Measurements from ENCODE around the gene HMOX1.

DNA sequence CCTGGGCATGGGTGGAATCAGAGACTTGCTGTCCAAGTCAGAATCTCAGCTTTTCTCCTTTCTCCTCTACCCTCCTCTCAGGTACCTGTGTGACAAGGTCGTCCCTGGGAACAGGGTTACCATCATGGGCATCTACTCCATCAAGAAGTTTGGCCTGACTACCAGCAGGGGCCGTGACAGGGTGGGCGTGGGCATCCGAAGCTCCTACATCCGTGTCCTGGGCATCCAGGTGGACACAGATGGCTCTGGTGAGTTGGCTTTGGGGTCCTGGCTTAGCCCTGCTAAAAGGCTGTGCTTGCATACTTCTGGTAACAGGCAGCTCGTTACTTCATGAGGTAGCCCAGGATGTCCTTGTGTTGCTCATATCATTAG, 29.8 kb downstream of the HMOX1 start:
- no peak for TF ChIP-seq SOX15 (CRISPR knock-in tag; IDR thresholded peaks at IDR 0.05)
- no peak for TF ChIP-seq CTCF (IDR thresholded peaks at IDR 0.05)

Data from WTC11 (cell line).